Keratinocyte (primary cell): Measurements from ENCODE around the gene NEU4. TPM values are rescaled to one million over a fixed set of nuclear protein-coding genes. Genes with fewer than 3 reads are reported as not detected.

Experiments
- DNase-seq: peaks from one replicate; pipeline ENCODE4 v3.0.0-alpha.2; 2011; ENCODE audit warnings: low read depth, missing footprints, low spot score
- FAIRE-seq: peaks from 2 replicates; lab custom pipeline; 2011; peaks lifted over from hg19 to GRCh38; lab: Jason Lieb, UNC
- H2AFZ ChIP-seq: 2 replicates; pipeline ENCODE4 v1.6.0; 2012; ENCODE audit warnings: low read length, control low read depth, inconsistent platforms; ENCODE audit not compliant: control insufficient read depth
- H3K27ac ChIP-seq: 2 replicates; pipeline ENCODE4 v1.5.1; 2011; ENCODE audit warnings: low read length; ENCODE audit not compliant: control insufficient read depth, insufficient read depth
- H3K27me3 ChIP-seq: 3 replicates; pipeline ENCODE4 v1.6.0; 2011; ENCODE audit warnings: low read length; ENCODE audit not compliant: control insufficient read depth, insufficient read depth; ENCODE audit errors: extremely low read depth
- H3K36me3 ChIP-seq, 2 experiments: 2 replicates in 1 of 2; 3 replicates in 1 of 2; pipeline ENCODE4 v1.5.1; 2011; ENCODE audit warnings: low read length in 2 of 2, mild to moderate bottlenecking in 1 of 2; ENCODE audit not compliant: control insufficient read depth in 2 of 2, insufficient read depth in 2 of 2; ENCODE audit errors: extremely low read depth in 1 of 2
- H3K4me1 ChIP-seq: 3 replicates; pipeline ENCODE4 v1.5.1; 2011; ENCODE audit warnings: low read length; ENCODE audit not compliant: control insufficient read depth, insufficient read depth; ENCODE audit errors: extremely low read depth
- H3K4me2 ChIP-seq: 3 replicates; pipeline ENCODE4 v1.6.0; 2011; ENCODE audit warnings: low read depth, low read length; ENCODE audit not compliant: control insufficient read depth, insufficient read depth; ENCODE audit errors: extremely low read depth
- H3K4me3 ChIP-seq, 3 experiments: fragments of 200-600 bp in 1 of 3; sonication (generic) in 1 of 3; 2 replicates in 2 of 3; 3 replicates in 1 of 3; pipeline ENCODE4 v1.5.1; 2011 to 2016; ENCODE audit warnings: low read length in 3 of 3, mild to moderate bottlenecking in 3 of 3, control low read depth in 2 of 3, inconsistent platforms in 1 of 3, low read depth in 1 of 3, mixed read lengths in 1 of 3, mixed run types in 1 of 3, moderate library complexity in 1 of 3; ENCODE audit not compliant: control insufficient read depth in 2 of 3, insufficient read depth in 2 of 3; ENCODE audit errors: extremely low read depth in 1 of 3
- H3K79me2 ChIP-seq: 2 replicates; pipeline ENCODE4 v1.6.0; 2012; ENCODE audit warnings: low read length; ENCODE audit not compliant: control insufficient read depth, insufficient read depth
- H3K9ac ChIP-seq: 3 replicates; pipeline ENCODE4 v1.6.0; 2011; ENCODE audit warnings: low read length; ENCODE audit not compliant: control insufficient read depth, insufficient read depth; ENCODE audit errors: extremely low read depth
- H3K9me1 ChIP-seq: 3 replicates; pipeline ENCODE4 v1.6.0; 2011; ENCODE audit warnings: low read length; ENCODE audit not compliant: control insufficient read depth, insufficient read depth; ENCODE audit errors: extremely low read depth
- H3K9me3 ChIP-seq: 2 replicates; pipeline ENCODE4 v1.5.1; 2012; ENCODE audit warnings: low read depth, low read length; ENCODE audit not compliant: control insufficient read depth
- H4K20me1 ChIP-seq: 3 replicates; pipeline ENCODE4 v1.6.0; 2011; ENCODE audit warnings: low read length; ENCODE audit not compliant: control insufficient read depth, insufficient read depth; ENCODE audit errors: extremely low read depth
- CTCF ChIP-seq, 3 experiments: IDR thresholded peaks in 1 of 3; conservative IDR thresholded peaks in 1 of 3; optimal IDR thresholded peaks in 1 of 3; 2 replicates in 2 of 3; 3 replicates in 1 of 3; pipeline versions ENCODE3 to v1.5.1; 2011; ENCODE audit warnings: low read length in 3 of 3, mild to moderate bottlenecking in 3 of 3, moderate library complexity in 2 of 3, control low read depth in 1 of 3, inconsistent platforms in 1 of 3; ENCODE audit not compliant: insufficient read depth in 2 of 3; ENCODE audit errors: extremely low read depth in 1 of 3
- EZH2 ChIP-seq: IDR thresholded peaks from one replicate; pipeline ENCODE4 v1.6.1; 2012; ENCODE audit warnings: inconsistent platforms, mild to moderate bottlenecking, low read length, moderate library complexity
- dilution Hi-C: fragments of 300-500 bp; cut with MboI; formaldehyde crosslinking; loops from one replicate; pipeline ENCODE4 v1.7.0; 2020; ENCODE audit warnings: low sequenced_read_pairs; ENCODE audit not compliant: extremely low pct_ligation_motif_present
- polyA plus RNA-seq, 5 experiments: library from polyadenylated mRNA; depleted of rRNA in 3 of 5; stranded (reverse) in 3 of 5; stranded (forward) in 1 of 5; unstranded in 1 of 5; fragments of >200 nt; gene quantifications; 1 replicate in 1 of 5; 2 replicates in 3 of 5; 3 replicates in 1 of 5; pipeline versions ENCODE4 v1.2.1 to v1.2.3, GENCODE V29; 2011 to 2012; ENCODE audit warnings: missing spikeins in 2 of 5, low read depth in 1 of 5, low replicate concordance in 1 of 5

NEU4 gene
- polyA plus RNA-seq, 1 donor (not counting 4 experiments of a cell fraction or from before 2014, with no cell fraction given), result not detected

GRCh38 chr2:241863536-241863954 lies 54.6 kb downstream of the NEU4 start:
- Histone ChIP-seq H3K27ac (no peak overlapping the region), H3K79me2 (no peaks in the 10 kb centered on the region), H3K9ac (no peak overlapping the region), H4K20me1 (peaks cover 4% of the 10 kb centered on the region), H3K4me3 (no peak overlapping the region), H3K9me1 (no peaks in the 10 kb centered on the region), H3K9me3 (no peaks in the 10 kb centered on the region), H3K4me1 (peaks cover 5% of the 10 kb centered on the region), H2AFZ (no peak overlapping the region), H3K4me2 (no peak overlapping the region), H3K36me3 (no peaks in the 10 kb centered on the region), H3K27me3 (peaks cover 70% of the 10 kb centered on the region)
- dilution Hi-C loops, result no loop called here
- no peak for FAIRE-seq
- no peak for TF ChIP-seq CTCF (optimal IDR thresholded peaks at IDR 0.05 in 1 of 3, IDR thresholded peaks at IDR 0.05 in 1 of 3, conservative IDR thresholded peaks at IDR 0.05 in 1 of 3; ENCODE audit: extremely low read depth in 1 of 3, insufficient read depth in 2 of 3, low read length in 3 of 3)
- no peak for TF ChIP-seq EZH2
- DNase-seq, result no peak

- no peak for FAIRE-seq
- H3K4me1 ChIP-seq, result peaks cover 5% of the 10 kb centered on the region
- dilution Hi-C loops, result no loop called here
Observed at GRCh38 chr2:241864168-241864849, 55.3 kb downstream of the NEU4 start.

More at GRCh38 chr2:241864168-241864849, 55.3 kb downstream of the NEU4 start:
- no peak for TF ChIP-seq CTCF (optimal IDR thresholded peaks at IDR 0.05 in 1 of 3, IDR thresholded peaks at IDR 0.05 in 1 of 3, conservative IDR thresholded peaks at IDR 0.05 in 1 of 3; ENCODE audit: extremely low read depth in 1 of 3, insufficient read depth in 2 of 3, low read length in 3 of 3)
- no peak for TF ChIP-seq EZH2
- Histone ChIP-seq H3K9me1 (no peaks in the 10 kb centered on the region), H3K27ac (no peak overlapping the region), H3K9ac (no peak overlapping the region), H3K9me3 (no peaks in the 10 kb centered on the region), H3K27me3 (peaks cover 71% of the 10 kb centered on the region), H3K4me2 (no peak overlapping the region), H3K36me3 (no peaks in the 10 kb centered on the region), H3K79me2 (no peaks in the 10 kb centered on the region), H3K4me3 (no peak overlapping the region), H4K20me1 (peaks cover 4% of the 10 kb centered on the region), H2AFZ (no peak overlapping the region)
- DNase-seq, result no peak
